GM21786 (cell line): ENCODE measurements around the gene DDX42.
"Not testable (repeated sequence)": the region's sequence is repeated elsewhere in the genome, so short reads cannot be mapped to it uniquely, and the experiment has no call there.

ENCODE experiments used
- ATAC-seq: cut with Tn5 transposase; IDR thresholded peaks from one replicate; pipeline ENCODE4 v1.9.1; 2021; ENCODE audit not compliant: unreplicated experiment

DDX42 gene

DNA sequence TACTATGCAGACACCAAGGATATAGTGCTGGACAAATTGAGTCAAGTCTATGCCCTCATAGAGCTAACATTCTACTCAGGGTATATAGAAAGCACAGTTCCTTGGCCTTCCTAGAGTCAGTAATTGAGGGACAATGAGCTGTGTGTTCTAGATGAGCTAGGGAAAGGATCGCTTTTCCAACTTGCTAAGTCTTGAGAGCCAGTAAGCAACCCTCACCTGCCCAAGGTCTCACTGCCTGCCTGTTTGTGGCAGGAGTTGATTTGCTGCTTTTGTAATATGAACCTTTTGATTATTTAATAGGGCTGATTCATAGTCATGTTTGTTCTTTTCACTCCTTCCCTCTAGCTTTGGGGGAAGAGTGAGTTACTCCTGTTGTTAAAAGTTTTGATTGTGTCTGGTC is 6.5 kb downstream of the DDX42 start:
- no peak for ATAC-seq

DNA sequence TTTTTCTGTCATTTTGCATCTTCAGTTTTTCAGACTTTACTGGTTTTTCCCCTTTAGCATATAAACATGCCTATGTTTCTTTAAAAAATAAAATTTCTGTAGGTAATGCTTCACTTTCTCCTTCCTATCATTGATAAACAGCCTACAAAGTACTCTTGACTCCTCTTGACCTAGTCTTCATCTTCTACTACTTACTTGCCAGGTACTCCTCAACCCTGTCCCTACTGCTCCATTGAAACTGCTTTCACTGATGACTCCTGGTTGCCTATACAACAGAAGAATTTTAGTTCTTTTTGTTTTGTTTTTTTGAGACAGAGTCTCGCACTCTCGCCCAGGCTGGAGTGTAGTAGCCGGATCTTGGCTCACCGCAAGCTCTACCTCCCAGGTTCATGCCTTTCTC is 7.0 kb downstream of the DDX42 start:
- ATAC-seq = no peak

DNA sequence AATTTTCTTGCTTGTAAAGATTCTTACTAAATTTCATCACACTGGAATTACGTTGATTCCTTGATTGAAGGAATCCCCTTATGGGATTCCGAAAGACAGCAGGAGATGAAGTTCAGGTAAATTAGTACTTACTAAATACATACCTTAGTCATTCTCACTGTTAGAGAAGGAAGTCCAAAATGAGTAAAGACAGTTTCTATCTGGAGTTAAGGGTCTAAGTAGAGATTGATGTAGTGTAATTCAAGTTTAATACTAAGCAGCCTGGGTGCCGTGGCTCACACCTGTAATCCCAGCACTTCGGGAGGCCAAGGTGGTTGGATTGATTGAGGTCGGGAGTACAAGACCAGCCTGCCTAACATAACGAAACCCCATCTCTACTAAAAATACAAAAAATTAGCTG is 9.6 kb downstream of the DDX42 start:
- no peak for ATAC-seq

DNA sequence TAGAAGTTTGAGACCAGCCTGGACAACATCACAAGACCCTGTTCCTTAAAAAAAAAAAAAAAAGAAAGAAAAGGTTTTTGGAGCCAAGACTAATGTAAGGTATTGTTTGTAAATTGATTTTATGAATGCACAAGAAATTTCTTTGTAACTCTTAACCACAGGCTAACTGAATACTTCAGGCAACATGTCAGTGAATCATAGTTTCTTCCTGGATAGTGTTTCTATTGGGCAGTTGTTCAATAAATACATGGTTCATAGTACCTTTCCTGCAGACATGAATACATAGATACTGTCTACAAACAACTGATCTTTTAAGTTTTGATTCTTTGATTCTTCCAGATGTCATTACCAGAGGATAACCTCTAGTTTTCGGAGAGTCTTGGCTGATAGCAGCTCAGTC is 11.6 kb downstream of the DDX42 start:
- ATAC-seq = no peak

- no peak for ATAC-seq
Observed at GRCh38 chr17:63786117-63786516, 12.1 kb downstream of the DDX42 start.

DNA sequence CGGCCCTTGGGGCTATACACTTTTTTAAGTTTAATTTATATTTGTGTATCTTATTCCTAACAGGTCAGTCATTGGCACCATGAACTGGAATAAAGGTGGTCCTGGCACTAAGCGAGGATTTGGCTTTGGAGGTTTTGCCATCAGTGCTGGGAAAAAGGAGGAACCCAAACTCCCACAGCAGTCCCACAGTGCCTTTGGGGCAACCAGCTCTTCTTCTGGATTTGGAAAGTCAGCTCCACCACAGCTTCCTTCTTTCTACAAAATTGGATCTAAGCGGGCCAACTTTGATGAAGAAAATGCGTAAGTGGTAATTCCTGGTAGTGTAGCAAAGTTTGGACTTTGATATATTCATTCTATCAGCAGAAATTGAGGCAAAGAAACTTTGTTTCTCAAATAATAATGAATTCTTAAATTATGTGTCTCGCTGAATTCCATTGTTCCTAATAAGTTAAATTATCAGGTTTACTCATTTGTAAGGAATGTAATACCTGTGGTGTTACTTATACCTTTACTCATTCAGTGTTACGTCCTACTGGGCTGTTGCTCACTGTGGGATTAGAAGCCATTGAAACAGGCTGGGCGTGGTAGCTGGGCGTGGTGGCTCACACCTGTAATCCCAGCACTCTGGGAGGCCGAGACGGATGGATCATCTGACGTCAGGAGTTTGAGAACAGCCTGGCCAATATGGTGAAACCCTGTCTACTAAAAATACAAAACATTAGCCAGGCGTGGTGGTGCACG is 13.2 kb downstream of the DDX42 start:
- ATAC-seq = no peak

GRCh38 chr17:63790057-63790456 is 16.1 kb downstream of the DDX42 start:
- no peak for ATAC-seq

- ATAC-seq = no peak
Observed at GRCh38 chr17:63792055-63792729, 18.2 kb downstream of the DDX42 start.

DNA sequence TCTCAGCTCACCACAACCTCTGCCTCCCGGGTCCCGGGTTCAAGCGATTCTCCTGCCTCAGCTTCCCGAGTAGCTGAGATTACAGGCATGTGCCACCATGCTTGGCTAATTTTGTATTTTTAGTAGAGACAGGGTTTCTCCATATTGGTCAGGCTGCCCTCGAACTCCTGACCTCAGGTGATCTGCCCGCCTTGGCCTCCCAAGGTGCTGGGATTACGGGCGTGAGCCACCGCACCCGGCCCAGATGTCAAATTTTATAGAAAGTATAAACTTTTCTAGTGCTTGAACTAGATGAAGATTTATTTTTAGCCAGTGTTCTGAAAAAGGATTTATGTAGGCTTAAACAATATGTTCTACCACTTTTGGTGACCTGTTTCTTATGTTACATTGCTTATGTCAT is 22.4 kb downstream of the DDX42 start:
- ATAC-seq = not testable (repeated sequence)

GRCh38 chr17:63798572-63799106 is 24.7 kb downstream of the DDX42 start:
- no peak for ATAC-seq

GRCh38 chr17:63800783-63801182 is 26.8 kb downstream of the DDX42 start:
- ATAC-seq = no peak

- no peak for ATAC-seq
Observed at GRCh38 chr17:63804328-63804727, 30.4 kb downstream of the DDX42 start.

GRCh38 chr17:63805591-63805990 is 31.6 kb downstream of the DDX42 start:
- no peak for ATAC-seq

GRCh38 chr17:63809970-63810369 is 36.0 kb downstream of the DDX42 start:
- no peak for ATAC-seq

GRCh38 chr17:63816123-63816522 is 42.2 kb downstream of the DDX42 start:
- ATAC-seq = no peak

DNA sequence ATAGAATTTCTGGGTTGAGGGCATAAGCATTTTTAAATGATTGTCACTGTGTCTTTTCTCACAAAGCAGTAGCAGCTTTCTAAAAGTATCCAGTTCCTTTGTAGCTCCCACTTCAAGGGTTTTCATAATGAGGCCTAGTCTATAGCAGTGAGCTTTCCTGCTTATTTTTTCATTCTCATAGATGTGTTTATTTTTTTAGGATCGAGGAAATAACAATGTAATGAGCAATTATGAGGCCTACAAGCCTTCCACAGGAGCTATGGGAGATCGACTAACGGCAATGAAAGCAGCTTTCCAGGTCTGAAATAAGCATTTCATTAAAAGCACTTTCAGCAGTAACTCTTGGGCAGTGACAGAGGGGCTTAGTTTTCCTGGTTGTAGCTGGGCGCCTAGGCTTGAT is 42.7 kb downstream of the DDX42 start:
- ATAC-seq = no peak

DNA sequence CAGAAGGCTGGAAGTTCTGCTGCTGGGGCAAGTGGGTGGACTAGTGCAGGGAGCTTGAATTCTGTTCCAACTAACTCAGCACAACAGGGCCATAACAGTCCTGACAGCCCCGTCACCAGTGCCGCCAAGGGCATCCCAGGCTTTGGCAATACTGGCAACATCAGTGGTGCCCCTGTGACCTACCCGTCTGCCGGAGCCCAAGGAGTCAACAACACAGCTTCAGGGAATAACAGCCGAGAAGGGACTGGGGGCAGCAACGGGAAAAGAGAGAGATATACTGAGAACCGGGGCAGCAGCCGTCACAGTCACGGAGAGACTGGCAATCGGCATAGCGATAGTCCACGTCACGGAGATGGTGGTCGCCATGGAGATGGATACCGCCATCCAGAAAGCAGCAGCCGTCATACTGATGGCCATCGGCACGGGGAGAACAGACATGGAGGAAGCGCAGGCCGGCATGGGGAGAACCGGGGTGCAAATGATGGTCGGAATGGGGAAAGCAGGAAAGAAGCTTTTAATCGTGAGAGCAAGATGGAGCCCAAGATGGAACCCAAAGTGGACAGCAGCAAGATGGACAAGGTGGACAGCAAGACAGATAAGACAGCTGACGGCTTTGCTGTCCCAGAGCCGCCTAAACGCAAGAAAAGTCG is 43.9 kb downstream of the DDX42 start:
- ATAC-seq = no peak

DNA sequence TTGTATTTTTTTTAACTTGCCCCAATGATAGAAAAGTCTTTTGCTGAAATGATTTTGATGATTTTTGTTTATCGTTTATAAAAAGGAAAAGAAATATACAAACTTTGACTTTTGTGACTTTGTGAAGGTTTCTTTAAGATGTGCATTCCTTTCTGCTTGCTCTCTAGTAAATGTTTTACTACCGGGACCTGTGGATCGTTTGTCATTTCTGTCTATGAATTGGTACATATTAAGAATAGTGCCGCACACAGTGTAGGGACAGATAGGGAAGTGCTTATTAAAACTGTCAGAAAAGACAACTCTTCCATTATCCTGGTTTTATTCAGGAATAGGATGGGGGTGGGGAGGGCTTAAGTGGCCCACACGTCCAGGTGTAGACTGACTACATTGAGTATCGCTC is 45.2 kb downstream of the DDX42 start:
- no peak for ATAC-seq

- no peak for ATAC-seq
Observed at GRCh38 chr17:63819585-63820537, 45.9 kb downstream of the DDX42 start.

GRCh38 chr17:63820963-63821561 is 47.1 kb downstream of the DDX42 start:
- no peak for ATAC-seq
